Transverse colon (tissue), 3 donors: ENCODE results near the gene DENND1A.

ENCODE experiments used
- CTCF ChIP-seq, 5 experiments: fragments of 200-600 bp in 3 of 5; fragments of 450-650 bp in 2 of 5; sonication (generic) in 3 of 5; IDR thresholded peaks; 1 replicate in 2 of 5; 2 replicates in 3 of 5; pipeline ENCODE4 v1.5.1; 2016 to 2017; ENCODE audit warnings: antibody characterized with exemption in 5 of 5, inconsistent platforms in 3 of 5, mild to moderate bottlenecking in 2 of 5, moderate library complexity in 1 of 5
- EP300 ChIP-seq: sonication (generic); formaldehyde crosslinking; IDR thresholded peaks from one replicate; pipeline ENCODE4 v1.6.1; 2017; ENCODE audit warnings: antibody characterized with exemption, low read depth

GRCh38 chr9:123517512-123517911 lies 412.4 kb downstream of the DENND1A start:
- TF ChIP-seq CTCF (IDR thresholded peaks at IDR 0.05) (no peak), EP300 (no peak)
